ENCODE data around the gene CYREN.

- no peak for TF ChIP-seq CTCF (conservative IDR thresholded peaks at IDR 0.05; ENCODE audit: low read length)
- no peak for TF ChIP-seq EZH2phosphoT487 (IDR thresholded peaks at IDR 0.05; ENCODE audit: borderline replicate concordance, low read depth, low read length)
These were observed 23.1 kb downstream of the CYREN start for GRCh38 chr7:135147341-135147898.
